K562 (cell line): ENCODE results near the gene DPY30. TPM values are rescaled to one million over a fixed set of nuclear protein-coding genes. Genes with fewer than 3 reads are reported as not detected.

Experiments used
- CHAMP1 ChIP-seq: fragments of 450-650 bp; IDR thresholded peaks from 2 replicates; pipeline ENCODE4 v1.6.1; 2016; ENCODE audit warnings: mild to moderate bottlenecking
- CTCFL ChIP-seq: IDR thresholded peaks from 2 replicates; pipeline ENCODE4 v1.6.1; 2011; ENCODE audit warnings: borderline replicate concordance, low read depth, mild to moderate bottlenecking, moderate library complexity, low read length; ENCODE audit not compliant: insufficient read depth, poor library complexity, severe bottlenecking
- EHMT2 ChIP-seq: fragments of 450-650 bp; IDR thresholded peaks from 2 replicates; pipeline ENCODE4 v1.6.1; 2018; ENCODE audit warnings: antibody characterized with exemption
- GTF2A2 ChIP-seq: IDR thresholded peaks from 2 replicates; pipeline ENCODE4 v1.6.1; 2016; ENCODE audit warnings: mild to moderate bottlenecking, missing genetic modification characterization, missing compliant biosample characterization
- HDAC6 ChIP-seq: IDR thresholded peaks from 2 replicates; pipeline ENCODE4 v1.6.1; 2012; ENCODE audit warnings: low read depth, mild to moderate bottlenecking, control low read depth, inconsistent platforms, low read length, moderate library complexity
- HEY1 ChIP-seq: fragments of 250-450 bp; sonication (Bioruptor Pico); IDR thresholded peaks from 2 replicates; pipeline ENCODE4 v1.5.0; 2020; ENCODE audit warnings: mild to moderate bottlenecking, moderate library complexity, borderline replicate concordance
- JUND ChIP-seq, 2 experiments: IDR thresholded peaks; 2 replicates in 1 of 2; 3 replicates in 1 of 2; pipeline ENCODE4 v1.6.1; 2011; ENCODE audit warnings: borderline replicate concordance in 2 of 2, low read depth in 2 of 2, low read length in 2 of 2, improper control_type of control experiment in 1 of 2, missing biosample characterization in 1 of 2, missing genetic modification characterization in 1 of 2, missing genetic modification reagents in 1 of 2
- KDM5B ChIP-seq: fragments of 200-600 bp; sonication (generic); IDR thresholded peaks from 2 replicates; pipeline ENCODE4 v1.6.1; 2012; ENCODE audit warnings: low read depth, mild to moderate bottlenecking, moderate library complexity, low read length, control low read depth, inconsistent platforms; ENCODE audit not compliant: insufficient replicate concordance
- MBD2 ChIP-seq: sonication (generic); IDR thresholded peaks from 2 replicates; pipeline ENCODE4 v1.6.1; 2016; ENCODE audit warnings: low read depth, borderline replicate concordance
- NFE2 ChIP-seq: IDR thresholded peaks from 2 replicates; pipeline ENCODE4 v1.6.1; 2014; ENCODE audit warnings: antibody characterized with exemption, low read depth
- POLR2G ChIP-seq: fragments of 200-400 bp; formaldehyde crosslinking; IDR thresholded peaks from 2 replicates; pipeline ENCODE4 v1.6.1; 2017; ENCODE audit warnings: low read depth, mild to moderate bottlenecking, antibody characterized with exemption, low read length, moderate library complexity
- PURB ChIP-seq: sonication (generic); formaldehyde crosslinking; IDR thresholded peaks from 2 replicates; pipeline ENCODE4 v1.9.0; 2021; ENCODE audit warnings: low read depth, mild to moderate bottlenecking, missing genetic modification reagents
- RBM34 ChIP-seq: fragments of 200-400 bp; formaldehyde crosslinking; IDR thresholded peaks from 2 replicates; pipeline ENCODE4 v1.6.1; 2018; ENCODE audit warnings: low read length, borderline replicate concordance; ENCODE audit not compliant: insufficient read depth
- SAFB2 ChIP-seq: fragments of 200-400 bp; formaldehyde crosslinking; IDR thresholded peaks from 2 replicates; pipeline ENCODE4 v1.6.1; 2018; ENCODE audit warnings: borderline replicate concordance, low read length, low read depth, moderate library complexity; ENCODE audit not compliant: severe bottlenecking
- UBTF ChIP-seq, 2 experiments: IDR thresholded peaks; 2 replicates each; pipeline ENCODE4 v1.6.1; 2012; ENCODE audit warnings: improper control_type of control experiment in 2 of 2, low read depth in 2 of 2, low read length in 2 of 2, borderline replicate concordance in 1 of 2
- YBX1 ChIP-seq: fragments of 450-650 bp; IDR thresholded peaks from 2 replicates; pipeline ENCODE4 v1.7.1; 2016; ENCODE audit warnings: mild to moderate bottlenecking
- ZNF121 ChIP-seq: sonication (generic); formaldehyde crosslinking; conservative IDR thresholded peaks from 2 replicates; pipeline ENCODE4 v1.8.0; 2022; ENCODE audit warnings: missing genetic modification reagents
- ZNF507 ChIP-seq: conservative IDR thresholded peaks from 2 replicates; pipeline ENCODE4 v1.6.1; 2017; ENCODE audit warnings: missing genetic modification characterization, missing compliant biosample characterization
- ZNF668 ChIP-seq: fragments of 250-450 bp; sonication (Bioruptor Pico); IDR thresholded peaks from 2 replicates; pipeline ENCODE4 v1.8.0; 2022; ENCODE audit warnings: mild to moderate bottlenecking, inconsistent platforms
- ZNF780A ChIP-seq: fragments of 250-450 bp; sonication (Bioruptor Pico); IDR thresholded peaks from 2 replicates; pipeline ENCODE4 v1.5.0; 2021; ENCODE audit warnings: mild to moderate bottlenecking
- polyA plus RNA-seq, 8 experiments: library from polyadenylated mRNA; depleted of rRNA in 4 of 8; stranded (reverse) in 5 of 8; unstranded in 3 of 8; fragments of >200 nt; fragmentation: Nextera tagmentation in 2 of 8; fragmentation: Illumina TruSeq in 1 of 8; extraction: Ambion mirVana in 2 of 8; extraction: Trizol in 1 of 8; gene quantifications; 2 replicates each; pipeline versions ENCODE4 v1.2.1 to v1.2.3, GENCODE V29; 2011 to 2014; ENCODE audit warnings: inconsistent platforms in 1 of 8, missing spikeins in 1 of 8
- total RNA-seq, 7 experiments: library from RNA; depleted of rRNA in 6 of 7; stranded (reverse); fragments of >200 nt in 6 of 7; fragmentation: Illumina TruSeq in 2 of 7; extraction: Trizol in 2 of 7; gene quantifications; 2 replicates each; pipeline versions ENCODE4 v1.2.1 to v1.2.3, GENCODE V29; 2011 to 2021; ENCODE audit warnings: low replicate concordance in 1 of 7

Gene DPY30
- total and polyA plus RNA-seq, 9 of the 15 experiments (the other 6 are each of a cell fraction or from before 2014, with no cell fraction given) = 64.6 to 402 (median 116) TPM

DNA sequence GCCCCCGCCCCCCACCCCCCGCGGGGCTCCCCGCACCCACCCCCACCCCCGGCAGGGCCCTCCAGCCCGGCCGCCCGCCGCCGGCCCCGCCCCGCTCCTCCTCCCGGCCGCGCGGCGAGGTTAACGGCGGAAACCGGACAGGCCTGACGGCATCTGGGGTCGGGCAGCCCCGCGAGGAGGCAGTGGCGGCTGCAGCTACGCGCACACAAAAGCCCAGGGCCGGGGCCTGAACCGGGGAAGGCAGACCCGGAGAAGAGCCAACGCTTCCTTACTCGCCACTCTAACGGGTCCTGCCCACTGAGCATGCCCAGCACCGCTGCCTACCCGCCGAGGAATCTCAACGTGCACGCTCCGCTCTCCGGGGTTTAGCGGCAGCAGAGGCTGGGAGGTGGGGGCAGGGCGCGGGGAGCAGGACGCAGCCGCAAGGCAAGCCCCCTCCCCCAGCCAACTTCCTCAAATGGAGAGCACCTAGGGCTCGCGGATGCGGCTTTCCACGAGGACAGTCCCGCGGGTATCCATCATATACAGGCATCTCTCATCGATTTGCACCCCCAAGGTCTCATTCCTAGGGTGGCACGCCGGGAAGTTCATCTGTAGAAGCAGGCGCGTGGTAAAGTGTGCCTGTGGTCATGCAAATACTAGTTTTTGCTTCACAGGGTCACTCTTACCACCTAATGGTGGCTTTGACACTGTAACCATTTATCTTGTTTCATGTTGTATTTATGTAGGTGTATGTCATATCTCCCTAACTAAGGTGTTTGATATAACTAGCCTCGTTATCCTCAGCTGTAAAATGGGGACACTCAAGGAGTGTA, 28.7 kb downstream of the DPY30 start, which contains the start of gene MEMO1 (continued):
- TF ChIP-seq NFE2 (0 out of 2 replicates have a peak, but pooled peaks have one; percentile 23), ZNF507 (tag) (no peak), YBX1 (no peak), PURB (CRISPR knock-in tag) (no peak), UBTF (IDR thresholded peaks at IDR 0.05; ENCODE audit: borderline replicate concordance in 1 of 2, low read depth in 2 of 2, low read length in 2 of 2) (0 out of 4 replicates have a peak, but pooled peaks have one; percentile 63 to 67), RBM34 (no peak), JUND (IDR thresholded peaks at IDR 0.05; ENCODE audit: borderline replicate concordance, low read depth, low read length) (no peak), JUND (tag; IDR thresholded peaks at IDR 0.05; ENCODE audit: borderline replicate concordance, low read depth, low read length) (peak; percentile 45; the same call in 2 of the 3 replicates), POLR2G (peak; percentile 90), ZNF780A (CRISPR knock-in tag) (peak; percentile 6; the same call in 1 of the 2 replicates), HDAC6 (no peak), ZNF121 (CRISPR knock-in tag) (no peak), SAFB2 (no peak), GTF2A2 (no peak), MBD2 (peak; percentile 60; the same call in 1 of the 2 replicates), ZNF668 (CRISPR knock-in tag) (0 out of 2 replicates have a peak, but pooled peaks have one; percentile 50), HEY1 (no peak), CHAMP1 (peak; percentile 97), CTCFL (no peak), KDM5B (peak; percentile 87), EHMT2 (peak; percentile 6; the same call in 1 of the 2 replicates)
